Keratinocyte (primary cell): ENCODE measurements around the gene MYRFL.

Source experiments
- CTCF ChIP-seq, 3 experiments: IDR thresholded peaks in 1 of 3; conservative IDR thresholded peaks in 1 of 3; optimal IDR thresholded peaks in 1 of 3; 2 replicates in 2 of 3; 3 replicates in 1 of 3; pipeline versions ENCODE3 to v1.5.1; 2011; ENCODE audit warnings: low read length in 3 of 3, mild to moderate bottlenecking in 3 of 3, moderate library complexity in 2 of 3, control low read depth in 1 of 3, inconsistent platforms in 1 of 3; ENCODE audit not compliant: insufficient read depth in 2 of 3; ENCODE audit errors: extremely low read depth in 1 of 3
- EZH2 ChIP-seq: IDR thresholded peaks from one replicate; pipeline ENCODE4 v1.6.1; 2012; ENCODE audit warnings: inconsistent platforms, mild to moderate bottlenecking, low read length, moderate library complexity

GRCh38 chr12:69834147-69834546, 9.1 kb downstream of the MYRFL start:
- TF ChIP-seq CTCF (optimal IDR thresholded peaks at IDR 0.05 in 1 of 3, IDR thresholded peaks at IDR 0.05 in 1 of 3, conservative IDR thresholded peaks at IDR 0.05 in 1 of 3; ENCODE audit: extremely low read depth in 1 of 3, insufficient read depth in 2 of 3, low read length in 3 of 3) (no peak), EZH2 (no peak)
